ENCODE results near the gene SLX9.
"Not testable (repeated sequence)": the region's sequence is repeated elsewhere in the genome, so short reads cannot be mapped to it uniquely, and the experiment has no call there.

SLX9 gene

DNA sequence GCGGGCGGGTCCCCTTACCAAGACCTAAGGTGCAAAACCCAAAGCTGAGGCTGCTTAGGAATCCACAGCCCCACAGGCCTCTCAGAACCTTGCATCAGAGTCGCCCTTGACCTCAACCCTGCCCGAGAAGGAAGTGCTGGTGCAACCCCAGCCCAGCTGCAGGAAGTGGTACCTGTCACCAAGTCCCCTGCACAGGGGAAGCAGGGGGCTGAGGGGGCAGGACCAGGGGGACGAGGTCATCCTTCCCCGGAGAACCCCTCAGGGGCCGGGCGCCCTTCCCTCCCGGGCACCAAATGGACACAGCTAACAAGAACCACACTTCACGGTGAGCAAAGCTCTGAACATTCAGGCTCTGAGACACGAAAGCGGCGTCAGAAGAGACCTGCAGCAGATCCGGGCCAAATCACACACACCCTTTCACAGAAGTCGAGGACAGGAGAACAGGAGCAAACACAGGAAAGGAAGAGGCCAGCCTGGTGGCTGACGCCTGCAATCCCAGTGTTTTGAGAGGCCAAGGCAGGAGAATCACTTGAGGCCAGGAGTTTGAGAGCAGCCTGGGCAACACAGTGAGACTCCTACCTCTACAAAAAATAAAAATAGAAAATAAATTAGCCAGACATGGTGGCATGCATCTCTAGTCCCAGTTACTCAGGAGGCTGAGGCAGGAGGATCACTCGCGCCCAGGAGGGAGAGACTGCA is 25.5 kb upstream of the SLX9 start:
- no peak for DNase-seq (ENCODE audit: low read depth, low spot score)

DNA sequence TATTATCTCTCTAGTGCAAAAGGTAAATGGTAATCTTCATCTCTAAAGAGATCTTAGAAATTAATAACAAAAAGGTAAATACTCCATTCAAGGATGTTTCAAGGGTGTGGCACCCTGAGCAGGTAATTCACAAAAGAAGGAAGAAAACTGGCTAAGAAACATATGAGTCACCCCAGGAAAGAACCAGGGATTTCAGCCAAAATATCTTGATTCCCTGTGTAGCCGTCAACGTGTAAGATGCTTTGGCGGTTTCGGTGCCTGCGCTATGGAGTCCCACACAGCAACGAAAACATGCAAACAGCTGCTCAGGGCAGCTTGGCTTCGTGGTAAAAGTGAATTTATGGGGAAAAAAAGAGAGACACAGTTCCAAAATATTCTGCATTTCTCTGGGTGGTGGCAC is 22.9 kb upstream of the SLX9 start:
- DNase-seq (ENCODE audit: low read depth, low spot score), result no peak

DNA sequence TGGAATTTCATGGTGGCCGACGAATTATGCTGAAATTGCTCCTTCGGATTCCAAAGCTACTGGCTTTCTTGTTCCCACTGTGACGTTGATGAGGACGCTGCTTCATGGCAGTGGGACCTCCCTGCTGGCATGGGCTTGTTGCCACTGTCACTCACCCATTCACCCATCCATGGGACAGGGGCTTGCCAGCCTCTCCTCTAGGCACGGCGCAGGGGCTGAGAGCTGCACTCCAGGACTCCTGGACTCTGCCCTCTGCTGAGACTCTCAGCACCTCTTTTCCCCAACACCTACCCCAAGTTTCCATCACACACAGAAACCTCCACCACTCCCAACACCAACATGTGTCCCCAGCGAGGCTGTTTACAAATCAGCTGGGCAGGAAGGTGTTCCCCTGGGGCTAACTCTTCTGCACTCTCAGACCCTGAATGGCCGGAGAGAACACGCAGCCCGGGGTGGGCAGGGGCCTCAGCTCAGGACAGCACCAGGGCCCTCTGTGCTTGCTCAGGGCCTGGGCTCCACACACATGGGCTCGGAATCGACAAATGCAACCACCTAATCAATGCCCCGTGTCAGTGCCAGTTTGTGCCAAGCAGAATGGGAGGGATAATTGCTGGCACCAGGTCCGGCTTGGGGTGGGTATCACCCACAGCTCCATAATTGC is 22.3 kb upstream of the SLX9 start:
- no peak for DNase-seq (ENCODE audit: low read depth, low spot score)

GRCh38 chr21:44918107-44918470 is 21.7 kb upstream of the SLX9 start:
- DNase-seq (ENCODE audit: low read depth, low spot score), result no peak

DNA sequence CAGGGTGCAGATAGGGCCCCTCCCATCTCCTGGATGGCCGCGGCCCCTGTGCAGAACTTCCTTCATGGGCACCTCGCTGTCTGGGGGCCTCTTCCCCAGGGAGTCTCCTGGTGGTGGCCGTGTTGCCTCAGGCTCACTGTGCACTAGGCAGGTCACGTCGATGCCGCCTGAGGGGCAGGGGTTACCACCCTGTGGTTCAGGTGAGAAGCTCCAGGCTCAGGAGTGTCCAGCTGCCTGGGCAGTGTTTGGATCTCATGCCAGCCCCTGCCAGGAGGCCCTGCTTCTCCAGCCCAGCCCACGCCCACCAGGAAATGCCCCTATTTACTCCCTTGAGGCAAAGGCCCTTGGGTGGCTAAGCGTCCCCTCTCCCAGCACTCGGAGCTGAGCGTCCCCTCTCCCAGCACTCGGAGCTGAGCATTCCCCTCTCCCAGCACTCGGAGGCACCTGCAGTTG is 21.2 kb upstream of the SLX9 start:
- DNase-seq (ENCODE audit: low read depth, low spot score), result no peak

DNA sequence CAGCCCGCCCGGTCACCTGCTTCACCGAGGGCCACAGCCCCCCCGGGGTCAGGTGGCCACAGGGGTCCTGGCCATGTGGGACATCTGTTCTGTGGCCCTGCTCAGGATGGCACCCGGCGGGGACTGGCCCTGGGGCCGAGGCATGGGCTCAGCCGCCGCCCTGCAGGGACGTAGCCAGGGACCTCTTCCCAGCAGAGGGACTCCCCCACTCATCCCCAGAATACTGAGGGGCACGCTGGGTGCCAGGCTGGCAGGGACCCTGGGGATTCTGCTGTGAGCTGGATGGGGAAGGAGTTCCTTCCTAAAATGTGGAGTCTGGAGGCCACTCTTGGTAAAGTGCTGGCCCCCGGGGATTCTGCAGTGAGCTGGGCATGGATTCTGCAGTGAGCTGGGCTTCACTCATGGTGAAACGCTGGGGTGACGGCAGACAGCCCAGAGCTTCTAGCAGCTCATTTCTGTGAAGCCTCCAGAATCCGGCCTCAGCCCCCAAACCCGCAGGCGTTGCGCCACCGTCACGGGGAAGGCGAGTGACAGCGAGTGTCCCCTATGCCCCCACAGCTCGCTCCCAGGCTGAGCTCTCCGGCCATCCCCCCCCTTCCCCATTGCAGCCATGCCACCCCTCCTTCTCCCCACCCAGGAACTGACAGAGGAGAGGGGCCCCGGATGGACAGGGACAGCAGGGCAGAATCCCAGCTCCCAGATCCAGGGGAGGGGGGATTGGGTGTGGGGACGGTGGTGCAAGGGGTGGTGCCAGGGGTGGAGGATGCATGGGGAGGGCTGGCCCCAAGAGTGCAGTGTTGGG is 20.5 kb upstream of the SLX9 start:
- no peak for DNase-seq (ENCODE audit: low read depth, low spot score)

DNA sequence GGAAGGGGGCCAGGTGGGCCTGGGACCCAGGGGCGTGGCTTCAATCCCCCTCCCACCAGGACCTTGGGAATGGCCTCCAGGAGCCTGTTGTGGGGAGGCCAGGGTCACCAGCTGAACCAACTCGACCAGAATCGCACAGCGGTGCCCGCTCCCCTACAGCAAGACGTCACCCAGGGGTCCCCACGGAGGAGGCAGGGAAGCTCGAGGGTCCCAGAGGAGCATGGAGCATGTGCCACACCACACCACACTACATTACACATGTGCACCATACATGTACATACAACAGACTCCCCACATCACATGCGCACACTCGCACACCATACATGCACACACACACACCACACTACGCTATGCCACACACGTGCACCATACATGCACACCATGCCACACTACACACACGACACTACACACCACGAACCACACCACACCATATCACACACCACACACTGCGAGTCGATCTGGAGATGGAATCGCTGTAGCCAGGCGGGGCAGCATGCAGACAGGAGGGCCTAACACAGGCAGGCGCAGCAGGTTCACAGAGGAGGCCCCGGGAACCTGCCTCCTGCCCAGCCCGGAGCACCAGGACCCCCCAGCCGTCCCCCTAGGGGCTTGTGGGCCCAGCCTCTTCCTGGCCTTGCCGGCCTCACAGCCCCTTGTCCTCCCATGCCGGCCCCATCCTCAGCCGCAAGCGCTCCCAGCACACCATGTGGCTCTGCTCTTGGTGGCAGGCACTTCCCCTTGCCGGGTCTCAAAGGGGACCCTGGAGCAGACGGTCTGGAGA is 19.7 kb upstream of the SLX9 start:
- no peak for DNase-seq (ENCODE audit: low read depth, low spot score)

DNA sequence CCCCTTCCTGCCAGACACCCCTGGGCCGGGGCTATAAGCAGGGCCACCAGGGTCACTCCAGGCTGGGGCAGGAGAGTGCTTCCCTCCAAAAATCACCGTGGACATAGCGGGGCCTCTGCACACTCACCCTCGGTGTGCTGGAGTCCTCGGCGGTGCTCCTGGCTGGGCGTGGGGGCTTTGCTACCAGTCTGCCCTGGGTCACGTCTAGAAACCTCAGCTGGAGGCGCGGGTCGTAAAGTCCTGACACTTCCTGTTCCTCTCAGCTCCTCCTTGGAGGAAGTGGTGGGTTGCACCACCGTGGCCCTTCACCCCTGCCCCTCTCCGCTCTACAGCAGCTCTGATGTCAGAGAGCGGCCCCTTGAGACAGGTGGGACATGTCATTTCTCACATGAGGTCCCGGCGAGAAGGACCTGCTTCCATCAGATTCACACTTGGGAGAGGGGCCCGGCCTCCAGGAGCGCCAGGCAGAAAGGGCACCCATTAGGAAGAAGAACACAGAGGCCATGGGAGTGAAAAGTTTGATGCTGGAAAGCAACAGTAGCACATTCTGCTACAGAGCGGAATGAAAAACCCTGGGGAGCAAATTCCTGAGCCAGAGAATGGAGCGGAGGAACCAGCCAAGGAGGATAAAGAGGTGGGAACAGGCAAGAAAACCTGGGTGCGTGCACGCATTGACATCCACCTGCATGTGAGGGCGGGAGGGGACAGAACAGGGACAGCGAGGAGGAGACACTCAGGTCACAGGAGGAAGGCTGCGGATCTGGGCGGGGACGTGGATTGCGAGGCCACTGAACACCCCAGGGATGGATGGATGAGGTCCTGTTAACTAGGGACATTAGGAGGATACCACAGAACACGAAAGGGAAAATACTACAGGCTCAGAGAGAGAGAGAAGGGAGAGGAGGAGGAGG is 18.9 kb upstream of the SLX9 start, which contains the start of gene ITGB2:
Gene ITGB2, minus strand, starts transcription at position 206 of the 911 bp plus-strand sequence. CDS start 10,117 bp downstream, outside the sequence.
- DNase-seq (ENCODE audit: low read depth, low spot score), result no peak

DNA sequence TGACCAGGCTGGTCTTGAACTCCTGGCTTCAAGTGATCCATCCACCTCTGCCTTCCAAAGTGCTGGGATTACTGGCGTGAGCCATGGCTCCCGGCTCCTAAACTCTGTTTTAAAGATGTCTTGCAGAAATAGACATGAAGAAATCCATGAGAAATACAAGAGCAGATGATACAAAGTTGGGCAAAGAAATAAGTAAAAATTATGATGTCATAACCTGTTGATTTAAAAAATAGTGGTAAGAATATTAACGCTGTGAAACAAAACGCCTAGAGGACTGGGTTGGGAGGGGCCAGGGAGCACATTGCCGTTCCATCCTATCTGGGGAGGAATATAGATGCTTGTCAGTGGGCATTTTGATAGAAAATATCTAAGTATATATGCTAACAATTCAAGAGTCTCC is 17.9 kb upstream of the SLX9 start:
- no peak for DNase-seq (ENCODE audit: low read depth, low spot score)

GRCh38 chr21:44923480-44924084 is 16.2 kb upstream of the SLX9 start:
- DNase-seq (ENCODE audit: low read depth, low spot score), result no peak

DNA sequence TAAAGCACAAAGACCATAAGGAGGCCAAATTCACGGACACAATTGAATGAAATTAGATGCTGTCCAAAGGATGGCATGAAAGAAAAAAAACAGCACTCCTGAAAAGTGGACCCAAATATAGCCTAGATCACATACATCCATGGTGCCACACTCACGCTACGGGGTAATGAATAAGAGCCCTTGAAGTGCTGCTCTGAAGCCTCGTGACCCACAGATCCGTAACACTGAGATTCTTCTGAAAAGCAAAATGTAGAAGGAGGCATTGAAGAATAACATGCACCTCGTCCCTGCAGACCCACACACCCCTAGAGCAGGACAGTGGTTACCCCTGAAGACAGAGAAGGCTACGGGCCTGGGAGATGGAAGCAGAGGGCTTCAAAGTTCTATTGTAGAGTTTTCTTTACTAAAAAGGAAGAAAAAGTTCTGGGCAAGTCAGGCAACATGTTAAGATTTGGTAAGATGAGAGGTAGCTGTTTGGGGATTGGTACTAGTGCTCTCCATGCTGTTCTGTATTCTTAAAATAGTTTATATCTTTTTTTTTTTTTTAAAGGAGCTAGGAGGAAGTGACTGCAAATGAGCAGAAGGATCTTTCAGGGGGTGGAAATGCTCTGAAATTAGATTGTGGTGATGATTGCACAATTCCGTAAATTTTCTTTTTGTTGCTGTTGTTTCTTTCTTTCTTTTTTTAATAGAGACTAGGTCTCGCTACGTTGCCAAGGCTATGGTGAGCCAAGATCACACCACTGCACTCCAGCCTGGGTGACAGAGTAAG is 15.0 kb upstream of the SLX9 start:
- no peak for DNase-seq (ENCODE audit: low read depth, low spot score)

- DNase-seq (ENCODE audit: low read depth, low spot score), result no peak
Measured at GRCh38 chr21:44925378-44925755, 14.5 kb upstream of the SLX9 start.

- no peak for DNase-seq (ENCODE audit: low read depth, low spot score)
Measured at GRCh38 chr21:44926331-44927101, 13.3 kb upstream of the SLX9 start.

GRCh38 chr21:44927259-44927586 is 12.6 kb upstream of the SLX9 start:
- no peak for DNase-seq (ENCODE audit: low read depth, low spot score)

DNA sequence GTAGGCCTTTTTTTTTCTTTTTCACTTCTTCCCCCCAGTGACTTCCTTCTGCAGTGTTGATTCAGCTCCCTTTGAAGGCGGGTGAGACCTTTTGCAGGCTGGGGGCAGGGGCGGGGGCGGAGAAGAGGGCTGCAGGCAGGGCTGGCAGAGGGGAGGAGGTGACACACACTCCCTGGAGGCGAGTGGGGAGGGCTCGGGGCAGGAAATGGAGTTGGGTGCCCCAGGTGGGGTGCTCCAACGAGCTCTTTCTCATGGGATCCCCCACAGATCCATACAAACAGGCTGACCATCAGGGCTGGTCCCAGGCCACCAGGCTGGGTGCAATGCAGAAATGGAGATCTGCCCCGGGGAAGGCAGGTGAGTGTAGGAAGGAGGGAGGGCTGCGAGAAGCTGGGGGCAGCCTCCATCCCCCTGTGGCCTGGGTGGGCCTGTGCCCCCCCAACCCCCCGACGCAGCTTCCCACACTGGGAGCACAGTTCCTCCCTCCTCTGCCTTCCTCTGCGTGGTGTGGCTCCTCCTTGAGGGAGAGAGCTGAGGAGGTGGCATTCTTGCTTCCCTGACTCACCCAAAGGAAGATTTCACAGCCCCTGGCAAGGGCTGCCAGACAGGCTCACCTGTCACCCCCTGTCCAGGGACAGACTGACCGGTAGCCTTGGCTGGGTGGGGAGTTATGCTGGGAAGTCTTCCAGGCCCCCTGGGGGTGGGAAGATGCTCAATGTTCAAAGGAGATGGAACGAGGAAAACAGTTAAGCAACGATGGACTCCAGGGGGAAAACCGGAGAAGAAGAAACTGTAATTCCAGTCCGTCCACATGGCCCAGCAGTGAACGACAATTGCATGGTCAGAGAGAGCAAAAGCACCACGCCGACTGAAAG is 12.0 kb upstream of the SLX9 start:
- no peak for DNase-seq (ENCODE audit: low read depth, low spot score)

DNA sequence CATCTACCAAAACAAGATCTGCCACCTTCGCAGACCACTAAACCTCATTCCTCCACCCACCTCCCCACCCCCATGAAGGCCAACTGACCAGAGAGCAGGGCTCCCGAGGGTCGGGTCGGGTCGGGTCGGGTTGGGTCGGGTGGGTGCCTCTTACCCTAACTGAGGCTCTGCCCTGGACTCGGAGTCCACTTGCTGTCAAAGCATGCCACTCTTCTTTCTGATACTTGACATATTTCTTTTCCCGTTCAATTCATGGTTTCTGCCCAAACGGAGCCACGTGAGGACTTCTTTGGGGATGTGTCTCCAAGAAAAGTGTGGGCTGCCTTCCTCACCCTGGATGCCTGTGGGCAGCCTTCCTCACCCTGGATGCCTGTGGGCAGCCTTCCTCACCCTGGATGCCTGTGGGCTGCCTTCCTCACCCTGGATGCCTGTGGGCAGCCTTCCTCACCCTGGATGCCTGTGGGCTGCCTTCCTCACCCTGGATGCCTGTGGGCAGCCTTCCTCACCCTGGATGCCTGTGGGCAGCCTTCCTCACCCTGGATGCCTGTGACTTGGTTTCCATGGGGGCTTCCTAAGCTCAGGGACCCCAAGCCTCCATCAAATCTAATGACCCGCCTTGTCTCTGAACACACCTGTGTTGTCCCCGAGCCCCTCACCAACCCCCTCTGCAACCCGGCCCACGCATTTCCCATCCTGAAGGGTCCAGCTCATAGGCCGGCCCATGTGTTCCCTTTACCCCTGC is 11.2 kb upstream of the SLX9 start:
- not testable (repeated sequence) for DNase-seq (ENCODE audit: low read depth, low spot score)

DNA sequence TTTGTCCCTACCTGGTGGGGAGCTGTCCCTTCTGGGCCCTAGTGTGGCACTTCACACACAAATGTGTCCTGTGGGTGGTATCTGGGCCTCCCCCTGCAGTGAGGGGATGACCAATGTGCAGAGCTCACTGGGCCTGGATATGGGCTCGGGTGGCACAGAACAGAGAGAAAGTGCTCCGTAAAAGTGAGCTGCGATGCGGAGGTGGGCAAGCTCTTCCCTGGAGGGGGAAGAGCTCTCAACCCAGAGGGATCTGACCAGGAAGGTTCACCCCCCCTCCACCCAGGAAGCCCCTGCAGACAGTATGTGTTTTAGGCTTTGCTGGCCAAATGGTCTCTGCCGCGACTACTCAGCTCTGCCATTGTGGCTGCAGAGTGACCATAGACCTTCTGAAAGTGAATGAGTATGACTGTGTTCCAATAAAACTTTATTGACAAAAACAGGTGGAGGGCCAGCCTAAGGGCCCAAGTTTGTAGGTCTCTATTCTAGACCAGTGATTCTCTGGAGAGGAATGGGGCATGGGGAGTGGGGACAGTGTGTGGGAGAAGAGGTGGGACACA is 10.5 kb upstream of the SLX9 start:
- no peak for DNase-seq (ENCODE audit: low read depth, low spot score)
